HG02981 (cell line): ENCODE measurements around the gene TMEM184B.

ENCODE experiments used
- ATAC-seq: cut with Tn5 transposase; IDR thresholded peaks from one replicate; pipeline ENCODE4 v1.9.1; 2021; ENCODE audit warnings: mild to moderate bottlenecking, moderate library complexity; ENCODE audit not compliant: unreplicated experiment

The TMEM184B gene

DNA sequence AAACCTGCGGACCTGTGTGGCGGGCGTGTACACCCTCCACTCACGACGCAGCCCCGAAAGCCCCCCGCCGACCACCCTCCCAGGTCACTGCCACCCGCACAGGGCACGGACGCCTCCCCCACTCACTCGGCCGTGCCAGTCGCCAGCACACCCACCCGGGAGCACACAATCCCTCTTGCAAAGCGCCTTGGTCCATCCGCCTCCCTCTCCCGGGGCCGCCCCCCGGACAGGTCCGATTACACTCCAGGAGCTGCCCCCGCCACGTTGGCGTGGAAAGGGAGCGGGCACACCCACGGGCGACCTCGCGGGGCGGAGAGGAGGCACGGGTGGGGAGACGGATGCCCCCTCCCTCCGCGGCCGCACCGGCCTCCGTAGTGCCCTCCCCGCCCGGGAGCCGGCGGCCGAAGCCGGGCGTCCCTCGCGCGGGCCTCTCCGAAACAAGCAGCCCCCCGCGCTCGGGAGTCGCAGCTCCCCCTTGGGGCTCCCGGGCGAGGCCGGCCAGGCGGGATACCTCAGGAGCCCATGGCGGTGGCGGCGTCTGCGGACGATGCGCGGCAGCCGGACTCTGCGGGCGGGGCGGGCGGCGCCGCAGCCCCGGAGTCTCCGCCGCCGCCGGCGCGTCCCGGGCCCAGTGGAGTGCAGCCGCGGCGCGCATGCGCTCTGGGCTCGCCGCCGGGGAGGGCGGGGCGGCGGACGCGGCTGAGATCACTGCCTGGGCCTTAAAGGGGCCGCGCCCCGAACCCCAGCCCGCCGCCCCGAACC, at the start of gene TMEM184B:
TSS of gene TMEM184B (minus strand) at position 638 of the 762 bp plus-strand sequence. CDS start 25,049 bp downstream, outside the sequence.
- peak; percentile 68 for ATAC-seq

DNA sequence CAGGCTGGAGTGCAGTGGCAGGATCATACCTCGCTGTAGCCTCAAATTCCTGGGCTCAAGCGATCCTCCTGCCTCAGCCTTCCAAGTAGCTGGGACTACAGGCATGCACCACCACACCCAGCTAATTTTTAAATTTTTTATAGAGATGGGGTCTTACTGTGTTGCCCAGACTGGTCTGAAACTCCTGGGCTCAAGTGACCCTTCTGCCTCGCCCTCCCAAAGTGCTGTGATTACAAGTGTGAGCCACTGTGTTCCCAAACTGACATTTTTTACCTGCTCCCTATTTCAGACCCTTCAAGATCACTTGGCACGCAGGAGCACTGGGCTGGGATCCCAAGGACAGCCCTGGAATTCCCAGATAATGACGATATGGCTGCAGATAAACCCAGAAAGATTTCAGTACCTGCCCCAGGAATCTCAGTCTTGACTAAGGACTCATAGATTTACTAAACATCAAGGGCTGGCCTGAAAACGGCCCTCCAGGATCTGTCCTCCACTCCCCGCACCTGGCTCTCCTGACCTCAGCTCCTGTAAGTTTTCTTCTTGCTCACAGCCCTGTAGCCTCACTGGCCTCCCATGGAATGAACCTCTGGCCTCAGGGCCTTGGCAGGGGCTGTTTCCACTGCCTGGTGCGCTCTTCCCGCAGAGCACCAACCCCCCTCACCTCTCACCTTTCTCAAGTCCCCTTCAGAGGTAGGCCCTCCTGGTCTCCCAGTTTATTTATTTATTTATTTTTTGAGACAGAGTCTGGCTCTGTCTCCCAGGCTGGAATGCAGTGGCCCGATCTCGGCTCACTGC, 48.0 kb upstream of the TMEM184B start:
- ATAC-seq = no peak

- no peak for ATAC-seq
Observed at GRCh38 chr22:38318792-38319773, 46.3 kb upstream of the TMEM184B start.

GRCh38 chr22:38317995-38318715, 45.3 kb upstream of the TMEM184B start:
- ATAC-seq = no peak

GRCh38 chr22:38317122-38317994, 44.5 kb upstream of the TMEM184B start, which contains the start of gene CSNK1E:
CSNK1E (minus strand) TSS chr22:38317433; CDS start chr22:38314157, 3,276 bp downstream.
- ATAC-seq = no peak

DNA sequence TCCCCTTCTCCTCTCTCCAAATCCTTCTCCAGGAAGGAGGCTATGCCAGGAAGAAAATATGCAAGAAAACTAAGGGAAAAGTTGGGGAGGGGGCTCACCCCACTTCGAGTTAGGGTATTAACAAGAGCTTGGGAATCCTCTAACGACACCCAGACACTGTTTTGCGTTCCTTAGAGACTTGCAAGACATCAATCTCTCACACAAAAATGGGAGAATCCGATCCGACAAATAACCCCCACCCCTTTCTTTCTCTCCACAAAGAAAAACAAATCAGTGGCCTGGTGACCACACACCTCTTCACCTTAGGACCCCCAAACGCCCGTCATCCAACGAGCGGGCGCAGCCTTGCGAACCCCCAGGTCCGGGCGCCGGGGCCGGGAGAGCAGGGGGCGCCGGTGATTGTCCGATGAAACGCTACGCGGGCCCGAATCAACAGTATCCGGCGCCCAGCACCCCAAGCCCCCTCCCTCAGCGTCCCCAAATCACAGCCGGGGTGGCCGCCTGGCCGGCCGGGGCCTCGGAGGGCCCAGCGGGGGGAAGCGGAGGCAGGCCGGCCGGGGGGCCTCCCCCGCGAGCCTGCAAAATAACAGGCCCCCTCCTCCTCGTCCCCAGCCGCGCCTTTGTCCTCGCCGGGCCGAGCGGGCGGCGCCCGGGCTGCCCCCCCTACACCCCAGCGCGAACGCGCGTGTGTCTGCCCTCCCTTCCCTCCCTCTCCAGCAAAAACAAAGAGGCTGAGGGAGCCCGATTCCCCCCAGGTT, 43.7 kb upstream of the TMEM184B start:
- no peak for ATAC-seq

- no peak for ATAC-seq
Observed at GRCh38 chr22:38315823-38316363, 43.1 kb upstream of the TMEM184B start.

- no peak for ATAC-seq
Observed at GRCh38 chr22:38314933-38315822, 42.4 kb upstream of the TMEM184B start.

- ATAC-seq = no peak
Observed at GRCh38 chr22:38314051-38314932, 41.5 kb upstream of the TMEM184B start.

DNA sequence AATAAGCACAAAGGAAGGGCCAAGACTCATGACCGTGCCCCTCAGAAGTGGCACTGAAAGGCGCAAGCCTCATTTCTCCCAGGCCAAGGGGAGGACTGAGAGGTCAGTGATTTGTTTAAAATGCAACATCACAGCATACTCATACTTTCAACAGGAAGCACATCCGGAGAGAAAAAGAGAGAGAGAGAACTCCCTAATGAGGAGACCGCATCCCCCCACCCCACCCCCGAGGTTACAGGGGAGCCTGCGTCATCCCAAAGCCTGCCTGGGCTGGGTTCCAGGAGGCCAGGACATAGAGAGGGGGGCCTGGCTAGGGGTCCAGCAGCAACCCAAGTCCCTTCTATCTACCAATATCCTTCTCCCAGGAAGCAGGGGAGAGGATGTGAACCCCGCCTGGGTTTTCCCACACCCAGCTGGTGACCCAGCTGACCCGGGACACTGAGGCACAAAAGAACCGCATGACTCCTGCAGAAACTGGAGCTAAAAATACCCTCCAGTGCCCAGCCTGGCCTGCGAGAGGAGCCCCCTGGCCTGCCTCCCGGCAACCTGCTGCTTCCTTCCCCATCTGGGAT, 40.7 kb upstream of the TMEM184B start:
- ATAC-seq = no peak

GRCh38 chr22:38312261-38312800, 39.5 kb upstream of the TMEM184B start:
- ATAC-seq = no peak

GRCh38 chr22:38311323-38311620, 38.5 kb upstream of the TMEM184B start:
- ATAC-seq = no peak

DNA sequence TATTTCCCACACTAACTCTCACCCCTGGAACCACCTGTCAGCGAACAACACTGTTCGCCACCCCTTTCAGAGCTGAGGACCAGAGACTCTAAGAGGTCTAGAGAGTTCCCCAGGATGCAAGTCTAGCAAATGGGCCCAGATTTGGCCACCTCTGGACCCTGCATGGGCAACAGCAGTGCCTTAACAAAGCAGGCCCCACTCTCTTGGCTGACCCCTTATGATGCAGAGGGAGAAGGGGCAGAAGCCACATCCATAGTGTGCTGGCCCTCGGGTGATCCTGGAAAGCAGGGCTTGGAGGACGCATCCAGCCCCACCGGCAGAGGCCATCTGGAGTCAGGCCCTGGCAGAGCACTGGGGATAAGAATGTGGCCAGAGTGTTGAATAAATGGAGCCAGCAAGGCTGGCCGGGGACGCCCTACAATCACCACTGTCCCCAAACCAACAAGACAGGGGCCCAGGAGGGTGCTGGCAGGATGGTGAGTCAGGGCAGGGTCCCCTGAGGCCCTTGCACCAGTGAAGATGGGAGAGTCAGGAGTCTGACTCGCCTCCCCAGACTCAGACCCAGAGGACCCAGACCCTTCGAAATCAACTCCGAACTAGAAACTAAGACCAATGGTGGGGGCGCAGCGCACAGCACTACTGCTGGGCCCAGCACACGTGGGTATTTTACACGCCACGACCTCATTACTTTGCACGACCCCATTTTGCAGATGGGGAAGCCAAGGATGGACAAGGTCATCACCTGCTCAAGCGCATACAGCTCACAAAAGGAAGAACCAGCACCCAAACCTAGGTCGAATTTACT, 37.9 kb upstream of the TMEM184B start:
- no peak for ATAC-seq

DNA sequence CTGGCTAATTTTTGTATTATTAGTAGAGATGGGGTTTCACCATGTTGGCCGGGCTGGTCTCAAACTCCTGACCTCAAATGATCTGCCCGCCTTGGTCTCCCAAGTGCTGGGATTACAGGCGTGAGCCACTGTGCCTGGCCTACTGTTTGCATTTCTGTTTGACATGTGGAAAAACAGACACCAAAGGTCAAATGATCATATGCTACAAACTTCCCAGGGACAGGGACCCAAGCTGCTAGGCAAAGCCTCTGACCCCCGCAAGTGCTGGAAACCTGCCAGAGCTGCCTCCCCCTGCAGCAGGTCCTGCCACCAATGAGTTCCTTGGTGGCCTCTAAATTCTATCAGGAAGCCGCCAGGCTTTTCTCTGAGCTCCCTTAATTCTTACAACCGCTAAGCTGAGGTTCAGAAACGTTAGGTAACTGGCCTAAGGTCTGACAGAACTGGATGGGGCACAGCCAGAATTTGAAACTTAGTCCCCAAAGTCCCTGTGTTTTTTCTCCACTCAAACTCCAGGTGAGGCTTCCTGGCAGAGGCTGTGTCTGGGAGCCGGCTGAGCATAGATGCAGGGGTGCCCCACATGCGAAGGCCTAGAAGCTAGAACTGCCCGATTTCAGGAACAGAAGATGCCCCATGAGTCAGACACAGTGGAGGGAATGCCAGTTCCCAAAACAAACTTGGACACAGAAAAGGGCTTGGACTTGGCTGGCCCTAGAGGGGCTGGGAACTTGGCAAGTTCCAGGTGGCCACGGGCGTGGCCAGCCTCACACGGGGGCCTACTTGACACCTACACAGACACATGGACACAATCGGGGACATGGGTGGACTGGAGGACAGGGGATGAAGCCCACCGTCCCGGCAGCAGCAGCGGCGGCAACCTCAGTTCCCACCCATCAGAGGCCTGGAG, 37.1 kb upstream of the TMEM184B start:
- no peak for ATAC-seq
